HG03095 (cell line): ENCODE measurements around the gene CYP2E1.
"Not testable (repeated sequence)": the region's sequence is repeated elsewhere in the genome, so short reads cannot be mapped to it uniquely, and the experiment has no call there.

Source experiments
- ATAC-seq: cut with Tn5 transposase; IDR thresholded peaks from one replicate; pipeline ENCODE4 v1.9.1; 2021; ENCODE audit warnings: moderate library complexity; ENCODE audit not compliant: unreplicated experiment

CYP2E1 gene

DNA sequence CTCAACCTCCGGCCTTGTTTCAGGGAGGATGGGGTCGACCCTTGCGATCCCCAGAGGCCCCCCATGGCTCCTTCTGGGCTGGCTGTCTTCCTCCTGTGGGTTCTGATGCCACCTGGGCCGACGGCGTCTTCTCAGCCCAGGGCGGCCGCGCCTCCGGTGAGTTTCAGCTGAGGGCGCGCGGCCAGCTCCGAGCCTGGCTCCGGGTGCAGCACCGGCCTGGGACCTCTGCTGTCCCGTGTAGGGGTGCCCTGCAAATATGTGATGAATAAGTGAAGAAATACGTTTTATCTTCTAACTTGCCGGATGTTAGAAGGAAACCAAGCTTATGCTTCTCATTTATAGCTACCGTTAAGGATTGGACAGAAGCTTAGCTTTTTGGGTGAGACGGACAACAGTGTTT lies 42.6 kb downstream of the CYP2E1 start:
- ATAC-seq: not testable (repeated sequence)

DNA sequence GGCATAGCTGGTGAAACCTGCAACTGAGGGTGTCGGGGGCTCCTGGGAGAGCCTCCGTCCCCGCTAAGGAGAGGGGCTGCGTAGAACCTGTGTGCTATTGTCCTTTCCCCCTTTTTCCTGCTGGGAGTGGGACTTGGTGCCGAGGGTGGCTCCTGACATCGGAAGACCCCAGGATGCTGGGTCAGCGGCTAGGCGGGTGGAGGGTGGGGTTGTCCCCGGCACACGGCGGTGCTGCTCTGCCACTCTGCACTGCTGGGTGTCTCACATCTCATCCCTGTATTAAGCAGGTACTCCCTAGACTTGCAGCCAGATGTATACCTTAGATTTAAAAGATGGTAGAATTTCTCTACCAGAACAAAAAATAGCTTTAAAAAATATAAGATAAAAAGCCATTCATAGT lies 44.9 kb downstream of the CYP2E1 start:
- ATAC-seq: not testable (repeated sequence)

DNA sequence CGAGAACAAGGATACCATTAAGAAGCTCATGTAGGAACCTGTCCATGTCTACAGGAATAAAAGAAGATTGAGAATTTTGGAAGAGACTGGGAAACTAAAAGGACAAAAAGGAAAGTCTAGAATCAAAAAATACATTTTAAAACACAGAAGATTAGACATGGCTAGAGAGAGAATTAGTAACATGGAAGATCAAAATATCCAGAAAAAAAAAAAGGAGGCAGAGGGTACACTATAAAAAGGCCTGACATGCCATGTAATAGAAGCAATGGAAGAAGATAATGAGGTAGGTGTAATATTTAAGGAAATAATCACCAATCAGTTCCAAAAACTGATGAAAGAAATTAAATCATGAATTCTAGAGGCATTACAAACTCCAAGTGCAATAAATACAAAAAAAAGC lies 46.3 kb downstream of the CYP2E1 start:
- ATAC-seq: not testable (repeated sequence)

DNA sequence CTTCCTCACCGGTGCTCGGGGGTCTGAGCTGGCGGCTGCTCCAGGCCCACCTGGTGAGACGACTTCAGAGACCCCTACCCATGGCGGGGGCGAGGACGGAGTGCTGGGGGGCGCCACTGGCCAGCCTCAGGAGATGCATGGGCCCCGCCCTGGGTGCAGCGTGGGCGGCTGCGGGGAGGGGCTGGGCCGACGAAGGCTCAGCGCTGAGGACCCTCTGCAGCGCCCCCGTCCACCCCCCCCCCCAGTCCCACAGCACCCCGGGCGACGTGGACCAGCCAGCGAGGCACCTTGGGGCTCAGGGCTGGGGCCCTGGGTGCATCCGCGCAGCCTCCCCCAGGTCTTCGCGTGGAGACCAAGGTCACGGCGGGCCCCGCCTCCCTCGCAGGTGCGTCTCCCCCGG lies 49.9 kb downstream of the CYP2E1 start:
- not testable (repeated sequence) for ATAC-seq
